COR-L47 (cell line): Measurements from ENCODE around the gene PDGFD.
A peak's percentile ranks its signal among the peaks of the same experiment; 100 is the strongest.

Source experiments
- DNase-seq: peaks from one replicate; lab custom pipeline; 2025; lab: John Stamatoyannopoulos, UW

The PDGFD gene

GRCh38 chr11:104164028-104164520, at the start of gene PDGFD:
Gene PDGFD (minus strand): TSS chr11:104164147.
- DNase-seq, result peak; percentile 73

- no peak for DNase-seq
Measured at GRCh38 chr11:104206936-104207335, 43.0 kb upstream of the PDGFD start.

GRCh38 chr11:104205838-104206237, 41.9 kb upstream of the PDGFD start:
- DNase-seq, result no peak

DNA sequence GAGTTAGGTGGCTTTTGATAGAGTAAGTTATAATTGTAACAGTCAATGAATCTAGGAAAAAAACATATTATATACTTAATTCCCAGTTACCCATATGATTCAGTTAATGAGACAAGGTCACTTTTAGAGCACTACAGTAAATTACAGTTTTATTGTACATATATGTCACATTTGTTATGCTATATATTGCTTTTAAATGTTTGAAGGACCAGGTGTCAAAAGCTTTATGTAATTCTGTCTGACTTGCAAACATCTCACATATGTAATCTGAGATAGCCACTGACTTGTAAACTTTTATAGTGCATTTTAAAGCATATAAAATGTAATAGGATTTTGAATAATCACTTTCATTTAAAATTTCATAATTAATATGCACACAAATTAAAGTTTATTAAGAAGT, 36.7 kb upstream of the PDGFD start:
- no peak for DNase-seq

DNA sequence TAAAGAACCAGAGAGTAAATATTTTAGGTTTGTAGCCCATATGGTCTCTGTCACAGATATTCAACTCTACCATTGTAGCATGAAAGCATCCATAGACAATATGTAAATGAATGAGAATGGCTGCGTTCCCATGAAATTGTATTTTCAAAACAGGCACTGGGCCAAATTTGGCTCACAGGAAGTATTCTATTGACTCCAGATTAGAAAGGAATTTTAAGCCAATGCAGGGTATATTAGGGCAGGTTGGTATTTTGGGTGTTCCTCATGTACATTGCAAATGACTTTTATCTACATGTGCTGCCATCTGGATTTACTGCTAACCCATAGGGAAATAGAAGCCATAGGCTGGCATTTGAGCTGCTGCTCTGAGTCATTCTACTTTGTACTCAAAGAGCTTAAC, 35.1 kb upstream of the PDGFD start:
- DNase-seq, result no peak

DNA sequence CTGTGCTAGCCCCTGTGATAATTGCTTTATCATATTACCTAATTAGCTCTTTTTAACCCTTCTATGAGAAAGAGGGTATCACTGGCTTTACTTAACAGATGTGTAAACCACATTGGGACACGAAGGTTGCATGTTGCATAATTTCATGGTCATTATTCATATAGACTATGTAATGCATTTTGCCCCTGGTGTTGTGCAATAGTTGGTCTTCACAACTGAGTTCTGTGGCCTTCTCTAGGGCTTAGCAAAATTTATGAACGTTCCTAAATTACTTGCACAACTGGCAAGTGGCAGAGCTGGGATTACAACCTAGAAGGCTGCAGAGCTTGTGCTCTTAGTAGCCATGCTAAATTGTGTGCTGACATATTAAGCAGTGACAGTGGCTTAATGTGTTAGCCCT, 34.6 kb upstream of the PDGFD start:
- DNase-seq, result no peak

DNA sequence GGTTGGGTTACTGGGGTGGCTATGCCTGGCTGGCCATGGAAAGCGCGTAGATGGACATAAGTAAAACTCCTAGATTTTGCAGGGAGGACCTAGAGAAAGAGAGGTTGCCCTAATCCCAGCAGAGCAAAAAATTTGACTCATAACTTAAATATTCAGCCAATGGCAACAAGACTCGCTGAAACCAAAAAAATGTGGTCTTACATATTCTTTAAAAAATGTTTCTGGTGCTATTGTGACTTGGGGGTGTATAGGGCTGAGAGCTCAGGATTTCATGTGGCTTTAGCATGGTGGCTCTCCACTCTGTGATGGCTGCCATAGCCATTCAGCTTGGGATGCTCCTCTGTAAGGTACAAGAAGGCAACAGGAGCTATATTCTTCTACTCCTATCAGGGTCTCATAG, 27.2 kb upstream of the PDGFD start:
- no peak for DNase-seq

DNA sequence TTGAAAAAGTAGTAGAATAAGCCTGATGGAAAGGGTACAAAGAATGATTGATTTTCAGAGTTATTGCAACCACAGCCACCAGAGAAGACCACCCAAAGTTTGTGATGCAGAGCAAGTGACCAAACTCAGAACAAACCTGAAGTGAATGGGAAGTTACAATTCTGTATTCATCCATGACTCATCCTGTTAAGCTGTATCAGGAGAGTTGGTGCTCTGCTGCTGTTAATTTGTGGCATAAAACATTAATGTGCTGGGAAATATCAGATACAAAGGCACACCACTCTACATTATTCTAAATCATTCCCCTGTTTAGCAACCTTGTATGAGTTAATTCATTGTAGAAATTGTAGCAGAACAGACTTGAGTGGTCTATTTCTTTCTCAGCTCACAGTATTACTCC, 19.6 kb upstream of the PDGFD start:
- no peak for DNase-seq

- DNase-seq, result no peak
Measured at GRCh38 chr11:104175769-104176168, 11.8 kb upstream of the PDGFD start.

GRCh38 chr11:104169091-104169490, 5.1 kb upstream of the PDGFD start:
- peak; percentile 20 for DNase-seq

DNA sequence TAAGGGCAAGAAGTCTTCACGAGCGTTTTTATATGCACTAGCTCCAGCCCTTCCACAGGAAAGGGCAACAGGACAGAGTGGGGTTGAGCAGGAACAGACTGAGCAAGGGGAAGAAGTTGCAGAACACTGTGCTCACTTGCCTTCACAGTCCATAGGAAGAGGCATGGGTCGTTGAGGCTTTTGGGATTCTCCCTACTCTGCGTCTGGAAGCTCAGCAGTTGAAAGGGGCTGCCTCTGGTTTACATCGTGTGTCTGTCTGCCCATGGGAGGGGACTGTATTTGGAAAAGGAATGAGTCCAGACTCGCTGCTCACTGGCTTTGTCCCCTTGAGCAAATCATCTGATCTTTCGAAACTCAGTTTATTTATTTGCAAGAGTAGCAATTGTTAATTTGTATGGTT, 1.1 kb upstream of the PDGFD start:
- no peak for DNase-seq

DNA sequence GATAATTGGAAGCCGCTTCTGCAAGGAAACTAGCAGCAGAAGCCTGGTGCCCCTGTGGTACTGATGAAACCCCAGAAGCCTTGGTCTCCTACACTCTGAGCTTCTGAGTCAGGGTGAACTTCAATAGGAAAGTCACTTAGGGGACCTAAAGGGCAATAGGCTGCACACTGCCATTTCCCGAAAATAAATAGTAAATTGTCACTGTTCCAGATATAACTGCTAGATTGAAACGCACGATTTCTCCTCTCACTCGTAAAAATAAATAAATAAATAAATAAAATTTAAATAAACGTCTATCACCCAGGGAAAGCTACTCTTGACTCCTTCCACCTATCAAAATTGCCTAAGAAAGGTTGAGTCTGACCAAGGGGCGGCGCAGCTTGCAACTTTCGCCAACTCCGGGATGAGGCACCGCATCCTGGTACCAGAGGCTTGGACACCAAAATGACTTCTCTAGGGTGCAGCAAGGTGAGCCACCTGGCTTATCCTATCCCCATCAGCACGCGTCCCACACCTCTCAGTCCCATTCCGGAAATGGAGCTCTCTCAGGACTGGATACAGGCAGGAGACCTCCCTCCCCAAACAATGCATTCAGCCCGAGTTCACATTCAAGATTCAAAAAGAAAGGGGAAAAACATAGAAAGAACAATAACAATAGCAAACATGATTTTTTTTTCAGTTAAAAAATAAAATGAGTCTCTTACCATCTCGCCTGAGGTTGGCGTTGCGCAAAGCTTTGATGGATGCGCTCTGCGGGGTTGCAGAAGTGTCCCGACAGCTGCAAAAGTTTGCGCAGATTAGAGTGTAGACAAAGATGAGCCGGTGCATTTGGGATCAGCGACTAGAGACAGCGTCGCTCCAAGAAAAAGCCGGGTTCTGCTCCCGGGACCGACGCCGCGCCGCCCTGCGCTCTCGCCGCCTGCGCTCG, 583 bp downstream of the PDGFD start:
- DNase-seq, result peak; percentile 49

- no peak for DNase-seq
Measured at GRCh38 chr11:104161751-104162450, 2.0 kb downstream of the PDGFD start.

- DNase-seq, result no peak
Measured at GRCh38 chr11:104159356-104159755, 4.6 kb downstream of the PDGFD start.

GRCh38 chr11:104155375-104155774, 8.6 kb downstream of the PDGFD start:
- no peak for DNase-seq

DNA sequence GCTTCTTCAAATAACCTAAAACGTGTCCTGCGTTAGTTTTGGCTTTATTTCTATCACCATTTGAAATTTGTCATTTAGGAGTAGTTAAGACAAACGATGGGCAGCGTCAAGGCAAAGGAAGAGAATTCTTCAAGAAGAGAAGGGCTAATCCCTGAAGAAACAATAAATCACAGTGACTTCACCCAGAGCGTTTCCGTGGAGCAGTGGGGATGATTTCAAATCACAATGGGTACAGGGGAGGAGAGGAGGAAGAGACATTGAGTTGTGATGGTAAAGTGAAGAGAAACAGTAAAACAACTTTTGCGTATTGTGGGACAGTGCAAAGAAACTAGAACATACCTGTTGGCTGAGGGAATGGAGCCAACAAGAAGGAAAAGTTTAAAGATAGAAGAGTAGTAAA, 9.7 kb downstream of the PDGFD start:
- DNase-seq, result no peak

GRCh38 chr11:104152941-104153505, 10.9 kb downstream of the PDGFD start:
- no peak for DNase-seq

DNA sequence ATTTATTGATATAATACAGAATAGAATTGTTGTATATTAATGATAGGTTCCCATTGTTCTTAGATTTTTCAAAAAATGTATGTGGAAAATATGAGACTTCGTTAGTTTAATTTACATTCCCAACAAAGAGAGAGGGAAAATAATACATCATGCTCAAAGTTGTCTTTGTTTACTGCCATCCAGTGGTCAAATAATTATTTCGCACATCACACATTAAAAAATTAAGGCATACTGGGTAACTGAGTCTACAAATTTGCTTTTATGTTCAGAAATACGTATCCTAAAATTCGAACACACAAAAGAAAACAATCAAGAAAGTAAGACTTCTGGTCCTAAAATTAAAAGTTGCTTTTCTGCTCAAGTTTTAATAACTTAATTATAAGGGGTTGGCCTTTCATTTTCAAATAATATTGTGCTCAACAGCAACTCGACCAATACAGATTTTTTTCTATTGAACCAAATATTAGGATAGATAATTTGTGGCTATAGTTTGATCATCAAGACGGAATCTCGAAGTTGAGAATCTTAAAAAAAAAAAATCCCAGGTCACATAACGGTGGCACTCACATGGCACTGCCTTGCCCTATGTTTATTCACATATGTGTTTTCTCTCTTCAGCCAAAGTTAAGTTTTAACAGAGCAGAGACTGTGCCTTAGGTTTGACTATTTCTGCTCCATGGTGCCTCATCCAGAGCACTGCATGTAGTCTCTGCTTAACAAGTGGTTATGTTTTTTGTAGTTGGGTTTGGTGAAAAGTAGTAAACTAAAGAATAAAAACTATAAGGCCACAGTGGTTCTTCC, 12.3 kb downstream of the PDGFD start:
- DNase-seq, result no peak

GRCh38 chr11:104148706-104149105, 15.2 kb downstream of the PDGFD start:
- no peak for DNase-seq

DNA sequence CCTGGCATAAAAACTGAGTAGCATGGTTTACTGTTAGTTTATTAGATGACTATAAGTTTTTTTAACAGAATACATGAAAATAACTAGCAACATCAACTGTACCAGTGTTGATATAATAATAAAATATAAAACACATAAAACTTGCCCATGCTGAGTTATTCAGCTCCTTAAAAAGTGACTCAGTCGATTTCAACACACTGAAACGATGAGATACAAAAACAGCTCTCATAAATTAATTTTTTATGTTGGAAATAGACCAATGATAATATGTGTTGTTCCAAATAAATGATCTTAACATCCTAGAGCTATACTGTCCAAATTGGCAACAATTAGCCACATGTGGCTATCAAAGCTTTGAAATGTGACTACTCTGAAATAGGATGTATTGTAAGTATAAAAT, 15.9 kb downstream of the PDGFD start:
- DNase-seq, result no peak

- DNase-seq, result no peak
Measured at GRCh38 chr11:104146943-104147342, 17.0 kb downstream of the PDGFD start.

DNA sequence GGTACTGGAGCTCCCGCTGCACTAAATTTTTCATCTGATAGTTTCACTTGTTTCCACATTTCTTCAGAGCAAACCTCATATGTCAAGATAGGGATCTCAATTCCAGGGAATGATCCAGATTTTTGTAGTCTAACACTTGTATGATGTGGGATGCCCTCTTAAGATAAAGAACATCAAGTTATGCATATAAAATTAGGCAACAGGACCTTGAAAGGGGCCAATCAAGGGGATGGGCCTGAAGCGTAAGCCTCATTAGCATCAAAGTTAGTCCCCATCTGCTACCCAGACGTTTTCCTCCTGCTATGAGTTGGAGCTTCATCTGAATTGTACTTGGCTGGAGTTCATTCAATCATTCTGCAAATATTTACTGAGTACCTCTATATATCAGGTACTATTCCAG, 17.5 kb downstream of the PDGFD start:
- DNase-seq, result peak; percentile 15
